ENCODE results near the gene SLC6A2.
A peak's percentile ranks its signal among the peaks of the same experiment; 100 is the strongest.

SLC6A2 gene

DNA sequence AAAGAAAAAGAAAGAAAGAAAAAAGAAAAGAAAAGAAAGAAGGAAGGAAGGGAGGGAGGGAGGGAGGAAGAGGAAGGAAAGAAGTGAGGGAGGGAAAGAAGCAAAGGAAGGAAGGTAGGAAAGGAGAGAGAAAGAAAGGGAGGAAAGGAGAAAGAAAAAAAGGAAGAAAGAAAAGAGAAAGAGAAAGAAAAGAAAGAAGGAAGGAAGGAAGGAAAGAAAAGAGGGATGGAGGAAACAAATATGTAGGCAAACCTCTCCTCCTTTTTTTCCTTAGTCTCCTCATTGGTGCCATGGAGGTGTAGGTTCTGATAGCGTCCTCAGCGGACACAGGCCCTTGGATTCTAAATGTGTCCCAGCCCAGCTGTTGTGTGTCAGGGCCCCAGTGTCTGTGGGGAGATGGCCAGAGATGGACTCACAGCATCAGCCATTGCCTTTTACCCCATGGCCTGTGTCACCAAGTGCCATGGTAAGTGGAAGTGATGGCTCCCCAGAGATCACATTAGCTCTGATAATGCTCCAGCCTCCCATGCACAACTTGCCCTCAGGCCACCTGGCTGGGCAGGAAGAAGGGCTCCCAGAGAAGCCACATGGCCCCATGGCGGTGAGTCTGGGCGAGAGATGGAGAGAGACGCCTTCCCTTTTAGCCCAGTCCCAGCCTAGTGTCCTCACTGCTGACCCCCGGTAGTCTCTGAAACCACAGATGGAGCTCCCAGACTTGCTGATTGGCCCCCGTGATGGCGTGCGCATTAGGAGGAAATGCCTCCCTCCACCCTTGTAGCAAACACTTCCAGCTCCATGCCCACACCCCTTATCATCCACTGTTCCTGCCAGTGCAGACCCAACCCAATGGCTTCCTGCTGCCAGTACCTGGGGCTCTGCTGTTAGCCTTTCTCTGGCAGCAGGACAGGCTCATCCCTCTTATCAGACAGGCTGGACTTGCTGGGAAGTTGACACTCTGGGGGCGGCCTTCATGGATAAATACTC is 3.7 kb upstream of the SLC6A2 start:
- peak; percentile 41 for DNase-seq

- DNase-seq: peak; percentile 3
Observed at GRCh38 chr16:55653106-55653505, 2.7 kb upstream of the SLC6A2 start.

DNA sequence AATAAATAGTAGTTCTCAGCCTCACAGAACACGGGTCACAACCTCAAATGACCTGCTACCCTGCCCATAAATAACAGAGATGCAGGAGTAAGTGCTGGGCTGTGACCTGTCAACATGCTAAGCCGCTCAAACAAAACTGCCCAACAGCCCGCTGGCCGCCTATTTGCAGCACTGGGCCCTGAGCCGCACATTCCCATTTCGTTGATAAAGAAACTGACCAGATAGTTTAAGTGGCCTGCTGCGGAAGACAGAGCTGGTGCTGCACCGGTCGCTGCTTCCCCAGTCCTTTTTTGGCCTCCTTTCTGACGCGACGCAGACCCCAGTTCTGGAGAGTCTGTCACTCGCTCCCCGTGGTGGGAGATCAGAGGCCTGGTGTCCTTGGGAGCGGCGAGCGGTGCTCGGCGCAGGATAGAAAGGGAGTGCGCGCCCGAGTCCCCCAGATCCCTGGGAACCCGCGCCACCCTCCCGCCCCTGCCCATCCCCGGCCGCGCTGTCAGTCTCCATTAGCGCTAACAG is 349 bp upstream of the SLC6A2 start:
- no peak for DNase-seq

GRCh38 chr16:55656691-55657092 is 904 bp downstream of the SLC6A2 start:
- DNase-seq: peak; percentile 72

DNA sequence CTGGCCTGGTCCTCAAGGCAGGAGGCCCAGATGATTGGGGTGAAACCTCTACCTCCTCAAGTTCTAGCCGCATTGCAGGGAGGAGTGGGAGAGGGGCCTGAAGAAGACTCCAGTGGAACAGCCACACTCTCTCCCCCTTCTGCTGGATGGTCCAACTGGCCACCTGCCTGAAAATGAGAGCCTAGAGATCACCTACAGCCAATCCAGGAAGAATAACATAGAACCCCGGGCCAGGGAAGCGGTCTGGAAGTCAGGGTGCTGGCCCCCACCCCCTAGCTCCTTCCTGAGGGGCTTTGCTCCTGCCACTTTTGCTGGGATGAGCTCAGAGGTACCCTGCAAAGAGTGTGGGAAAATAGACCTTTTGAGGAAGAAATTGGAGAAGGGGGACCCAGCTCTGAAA is 1.8 kb downstream of the SLC6A2 start:
- DNase-seq: peak; percentile 36

GRCh38 chr16:55658898-55659420 is 3.2 kb downstream of the SLC6A2 start:
- no peak for DNase-seq

DNA sequence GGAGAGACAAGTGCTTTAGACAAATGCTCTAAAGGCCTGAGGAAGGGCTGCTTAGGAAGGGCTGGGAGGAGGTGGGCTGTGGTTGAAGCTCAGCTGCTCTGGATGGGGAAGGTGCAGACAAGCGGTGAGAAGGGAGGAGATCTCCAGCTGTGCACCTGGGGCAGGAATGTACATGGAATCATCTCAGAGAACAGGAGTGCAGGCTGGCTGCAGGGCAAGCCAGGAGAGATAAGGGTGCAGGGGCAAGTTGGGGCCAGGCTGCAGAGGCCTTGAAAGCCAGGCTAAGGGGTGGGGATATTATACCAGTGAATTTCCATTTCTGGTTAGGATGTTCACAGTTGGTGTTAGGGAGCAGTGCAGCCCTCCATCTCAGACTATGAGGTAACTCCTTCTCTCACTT is 4.2 kb downstream of the SLC6A2 start:
- no peak for DNase-seq

- no peak for DNase-seq
Observed at GRCh38 chr16:55660828-55661227, 5.0 kb downstream of the SLC6A2 start.

DNA sequence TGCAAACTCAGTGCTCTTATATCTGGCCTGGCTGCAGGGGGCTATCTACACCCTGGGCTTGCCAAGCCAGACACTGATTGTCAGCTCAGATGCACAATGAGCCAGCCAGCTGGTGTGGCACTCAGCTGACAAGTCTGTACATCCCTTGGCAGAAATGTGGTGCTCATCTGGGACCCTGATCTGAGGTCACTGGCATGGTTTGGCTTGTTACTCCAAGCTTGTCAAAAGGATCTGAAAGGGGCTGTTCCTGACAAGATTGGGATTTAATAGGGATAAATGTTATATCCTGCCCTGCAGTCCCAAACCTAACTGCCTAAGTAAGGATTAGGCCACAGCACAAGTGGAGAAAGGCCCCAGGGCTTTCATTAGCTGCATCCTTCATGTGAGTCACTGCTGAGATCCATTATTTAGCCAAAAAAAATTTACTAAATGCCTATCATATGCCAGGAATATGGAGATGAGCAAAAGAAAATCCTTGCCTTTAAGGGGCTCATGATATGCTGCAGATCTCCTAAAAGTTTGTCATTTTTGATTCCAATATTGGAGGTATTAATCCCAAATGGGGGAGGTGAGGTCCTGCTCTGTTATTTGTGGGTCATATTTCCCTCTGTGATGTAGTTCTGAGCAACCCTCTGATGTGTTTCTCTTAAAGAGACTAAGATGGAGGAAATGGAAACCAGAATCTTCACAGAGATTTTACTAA is 6.3 kb downstream of the SLC6A2 start:
- DNase-seq: no peak

DNA sequence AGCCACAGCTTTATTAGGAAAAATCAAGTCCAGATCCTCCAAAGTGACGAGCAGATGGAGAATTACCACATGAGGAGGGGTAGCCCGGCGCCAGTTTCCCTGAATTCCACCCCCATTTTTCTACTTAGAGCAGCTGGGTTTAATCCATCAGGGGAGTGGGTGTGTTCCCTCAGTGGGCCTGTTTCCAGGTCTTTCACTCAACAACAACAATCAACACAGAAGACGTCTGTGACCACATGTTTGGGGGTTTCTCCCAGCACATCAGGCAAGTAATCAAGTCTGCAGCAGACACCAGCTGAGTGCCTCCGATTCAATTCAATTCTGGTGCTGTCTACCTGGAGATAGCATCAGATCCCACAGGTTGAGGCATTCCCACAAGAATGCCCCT is 6.8 kb downstream of the SLC6A2 start:
- no peak for DNase-seq

DNA sequence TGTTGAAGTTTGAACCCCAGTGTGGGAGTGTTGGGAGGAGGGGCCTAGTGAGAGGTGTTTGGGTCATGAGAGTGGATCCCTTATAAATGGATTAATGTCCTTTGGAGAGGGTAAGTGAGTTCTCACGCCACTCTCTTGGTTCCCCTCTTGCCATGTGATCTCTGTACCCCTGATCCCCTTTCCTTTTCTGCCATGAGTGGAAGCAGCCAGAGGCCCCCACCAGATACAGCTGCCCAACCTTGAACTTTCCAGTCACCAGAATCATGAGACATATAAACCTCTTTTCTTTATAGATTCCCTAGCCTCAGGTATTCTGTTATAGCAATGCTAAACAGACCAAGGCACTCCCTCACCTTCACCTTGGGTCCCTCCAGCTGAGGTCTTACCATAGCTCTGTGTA is 7.4 kb downstream of the SLC6A2 start:
- DNase-seq: no peak

GRCh38 chr16:55663765-55664677 is 8.2 kb downstream of the SLC6A2 start:
- DNase-seq: peak; percentile 94

GRCh38 chr16:55664786-55665407 is 9.1 kb downstream of the SLC6A2 start:
- DNase-seq: no peak

GRCh38 chr16:55665511-55665910 is 9.7 kb downstream of the SLC6A2 start:
- no peak for DNase-seq

GRCh38 chr16:55666012-55666411 is 10.2 kb downstream of the SLC6A2 start:
- no peak for DNase-seq

DNA sequence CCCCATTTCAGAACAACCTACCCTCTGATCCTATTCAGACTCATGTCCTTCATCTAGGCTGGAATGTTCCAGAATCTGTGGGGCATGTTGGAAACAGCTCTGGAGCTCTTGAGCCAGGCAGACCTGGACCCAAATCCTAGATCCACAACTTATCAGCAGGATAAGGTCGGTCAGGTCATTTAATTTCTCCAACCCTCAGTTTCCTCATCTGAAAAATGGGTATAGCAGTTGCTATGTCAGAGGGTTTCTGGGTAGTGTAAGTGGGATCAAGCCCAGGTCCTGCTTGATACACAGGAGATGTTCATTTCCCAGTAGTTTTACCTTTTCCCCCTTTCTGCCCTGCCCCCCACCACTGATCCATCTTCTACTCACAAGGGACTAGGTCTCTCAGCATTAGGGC is 12.0 kb downstream of the SLC6A2 start:
- DNase-seq: no peak

- peak; percentile 82 for DNase-seq
Observed at GRCh38 chr16:55668340-55669281, 12.8 kb downstream of the SLC6A2 start.

- DNase-seq: no peak
Observed at GRCh38 chr16:55671206-55671973, 15.6 kb downstream of the SLC6A2 start.

DNA sequence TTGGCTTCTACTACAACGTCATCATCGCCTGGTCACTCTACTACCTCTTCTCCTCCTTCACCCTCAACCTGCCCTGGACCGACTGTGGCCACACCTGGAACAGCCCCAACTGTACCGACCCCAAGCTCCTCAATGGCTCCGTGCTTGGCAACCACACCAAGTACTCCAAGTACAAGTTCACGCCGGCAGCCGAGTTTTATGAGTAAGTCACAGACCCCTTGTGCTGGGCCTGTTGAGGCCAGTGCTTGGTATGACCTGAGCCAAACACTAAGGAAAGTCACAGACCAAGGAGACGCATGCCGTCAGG is 16.1 kb downstream of the SLC6A2 start:
- no peak for DNase-seq

DNA sequence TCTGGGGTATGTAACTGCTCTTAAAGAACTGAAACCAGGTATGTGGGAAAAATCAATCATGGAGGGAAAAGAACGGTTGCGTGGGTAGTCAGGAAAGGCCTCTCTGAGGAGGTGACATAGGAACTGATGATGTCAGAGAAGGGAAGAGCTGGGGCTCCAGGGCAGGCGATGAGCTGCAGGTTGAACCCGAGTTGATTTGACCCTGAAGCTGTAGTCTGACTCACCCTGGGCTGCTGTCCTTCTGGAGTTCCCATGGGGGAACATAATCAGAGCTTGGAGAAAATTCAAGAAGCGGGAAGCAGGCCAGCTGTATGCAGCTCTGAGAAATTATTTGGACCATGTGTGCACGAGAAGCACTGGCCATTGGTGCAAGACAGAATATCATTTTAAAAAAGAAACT is 16.7 kb downstream of the SLC6A2 start:
- no peak for DNase-seq
